ENCODE measurements around the gene TBC1D22A. TPM values are rescaled to one million over a fixed set of nuclear protein-coding genes. Genes with fewer than 3 reads are reported as not detected.

TBC1D22A gene
- total RNA-seq, 1 experiment from 2014 or later: 20.9 TPM

DNA sequence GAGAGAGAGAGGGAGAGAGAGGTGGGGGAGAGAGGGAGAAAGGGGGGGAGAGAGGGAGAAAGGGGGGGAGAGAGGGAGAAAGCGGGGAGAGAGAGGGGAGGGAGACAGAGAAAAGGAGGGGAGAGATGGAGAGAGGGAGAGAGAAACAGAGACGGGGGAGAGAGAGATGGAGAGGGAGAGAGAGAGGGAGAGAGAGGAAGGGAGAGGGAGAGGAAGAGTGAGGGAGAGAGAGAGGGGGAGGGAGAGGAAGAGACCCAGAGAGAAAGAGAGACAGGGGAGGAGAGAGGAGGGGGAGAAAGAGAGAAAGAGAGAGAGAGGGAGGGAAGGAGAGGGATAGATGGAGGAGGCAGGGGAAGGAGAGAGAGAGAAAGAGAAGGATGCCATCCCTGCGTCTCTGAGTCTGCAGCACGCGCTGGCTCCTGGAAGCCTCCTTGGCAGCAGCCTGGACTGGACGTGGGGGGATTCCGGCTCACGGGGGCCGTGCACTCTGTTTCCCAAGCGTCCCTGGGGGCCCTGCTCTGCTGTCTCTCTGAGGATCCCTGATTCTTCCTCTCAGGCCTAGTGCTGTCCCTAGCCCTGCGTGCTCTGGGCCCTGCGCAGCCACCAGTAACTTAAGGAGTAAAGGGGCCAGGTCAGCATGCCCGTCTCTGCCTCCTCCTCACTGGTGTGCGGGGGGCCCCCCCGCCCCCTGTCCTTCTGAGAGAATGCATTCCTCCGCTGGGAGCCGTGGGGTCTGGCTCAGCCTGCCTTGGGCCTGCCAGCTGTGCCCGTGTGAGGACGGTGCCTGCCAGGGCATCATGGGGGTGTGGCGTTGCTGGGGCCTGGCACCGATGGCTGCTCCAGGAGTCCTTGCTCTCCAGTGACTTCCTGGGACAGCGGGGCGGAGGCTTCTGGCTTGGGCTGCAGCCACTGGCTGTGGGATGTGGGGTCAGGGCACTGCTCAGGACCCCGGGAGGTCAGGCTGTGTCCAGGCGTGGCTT is 429.5 kb downstream of the TBC1D22A start:
- ChIA-PET CTCF (no interaction called here), POLR2A (no interaction called here), RAD21 (ENCODE audit: low non-redundant PET in 1 of 2, low total read pairs in 2 of 2, uncharacterized antibody in 2 of 2, unreplicated experiment in 2 of 2) (no interaction called here)
- Histone ChIP-seq H3K9me2 (ENCODE audit: insufficient read depth) (no peaks in the 10 kb centered on the region), H3K4me1 (ENCODE audit: control insufficient read depth in 1 of 2, insufficient read depth in 2 of 2, low read length in 2 of 2) (peaks cover 5 to 11% of the 10 kb centered on the region in 2 experiments; a peak in 3 of 4 replicates), H3K79me2 (ENCODE audit: insufficient read depth, low read length) (no peaks in the 10 kb centered on the region), H3K4me2 (ENCODE audit: low read length) (no peak overlapping the region), H3K36me3 (ENCODE audit: control insufficient read depth in 1 of 2, insufficient read depth in 2 of 2, low read length in 2 of 2) (no peaks in the 10 kb centered on the region), H3K27ac (ENCODE audit: low read depth, low read length) (no peak overlapping the region), H3K9me3 (ENCODE audit: control insufficient read depth in 1 of 2, insufficient read depth in 1 of 2, low read depth in 1 of 2, low read length in 2 of 2) (no peaks in the 10 kb centered on the region), H2AFZ (ENCODE audit: low read depth, low read length, poor library complexity, severe bottlenecking) (no peak overlapping the region), H3K9ac (ENCODE audit: low read length) (no peak overlapping the region), H4K20me1 (ENCODE audit: insufficient read depth) (no peaks in the 10 kb centered on the region), H3K27me3 (ENCODE audit: insufficient read depth, low read length) (no peaks in the 10 kb centered on the region), H3K4me3 (replicated peaks in 1 of 2; ENCODE audit: low read depth in 1 of 2, low read length in 2 of 2) (no peak overlapping the region)
- no TSS peak for BruUV-seq (replicated peaks)
- DNase-seq (ENCODE audit: low read depth, low spot score) (no peak), ATAC-seq (no peak)
- TF ChIP-seq JUND (IDR thresholded peaks at IDR 0.05): no peak
- no peak for TF ChIP-seq SP1 (IDR thresholded peaks at IDR 0.05; ENCODE audit: low read depth)
- TF ChIP-seq SRF (IDR thresholded peaks at IDR 0.05; ENCODE audit: low read depth): no peak
- TF ChIP-seq RAD21 (IDR thresholded peaks at IDR 0.05; ENCODE audit: low read depth): no peak
- TF ChIP-seq, protein P1, sequence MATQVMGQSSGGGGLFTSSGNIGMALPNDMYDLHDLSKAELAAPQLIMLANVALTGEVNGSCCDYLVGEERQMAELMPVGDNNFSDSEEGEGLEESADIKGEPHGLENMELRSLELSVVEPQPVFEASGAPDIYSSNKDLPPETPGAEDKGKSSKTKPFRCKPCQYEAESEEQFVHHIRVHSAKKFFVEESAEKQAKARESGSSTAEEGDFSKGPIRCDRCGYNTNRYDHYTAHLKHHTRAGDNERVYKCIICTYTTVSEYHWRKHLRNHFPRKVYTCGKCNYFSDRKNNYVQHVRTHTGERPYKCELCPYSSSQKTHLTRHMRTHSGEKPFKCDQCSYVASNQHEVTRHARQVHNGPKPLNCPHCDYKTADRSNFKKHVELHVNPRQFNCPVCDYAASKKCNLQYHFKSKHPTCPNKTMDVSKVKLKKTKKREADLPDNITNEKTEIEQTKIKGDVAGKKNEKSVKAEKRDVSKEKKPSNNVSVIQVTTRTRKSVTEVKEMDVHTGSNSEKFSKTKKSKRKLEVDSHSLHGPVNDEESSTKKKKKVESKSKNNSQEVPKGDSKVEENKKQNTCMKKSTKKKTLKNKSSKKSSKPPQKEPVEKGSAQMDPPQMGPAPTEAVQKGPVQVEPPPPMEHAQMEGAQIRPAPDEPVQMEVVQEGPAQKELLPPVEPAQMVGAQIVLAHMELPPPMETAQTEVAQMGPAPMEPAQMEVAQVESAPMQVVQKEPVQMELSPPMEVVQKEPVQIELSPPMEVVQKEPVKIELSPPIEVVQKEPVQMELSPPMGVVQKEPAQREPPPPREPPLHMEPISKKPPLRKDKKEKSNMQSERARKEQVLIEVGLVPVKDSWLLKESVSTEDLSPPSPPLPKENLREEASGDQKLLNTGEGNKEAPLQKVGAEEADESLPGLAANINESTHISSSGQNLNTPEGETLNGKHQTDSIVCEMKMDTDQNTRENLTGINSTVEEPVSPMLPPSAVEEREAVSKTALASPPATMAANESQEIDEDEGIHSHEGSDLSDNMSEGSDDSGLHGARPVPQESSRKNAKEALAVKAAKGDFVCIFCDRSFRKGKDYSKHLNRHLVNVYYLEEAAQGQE (IDR thresholded peaks at IDR 0.05; ENCODE audit: low read depth): no peak
- TF ChIP-seq, protein P2, sequence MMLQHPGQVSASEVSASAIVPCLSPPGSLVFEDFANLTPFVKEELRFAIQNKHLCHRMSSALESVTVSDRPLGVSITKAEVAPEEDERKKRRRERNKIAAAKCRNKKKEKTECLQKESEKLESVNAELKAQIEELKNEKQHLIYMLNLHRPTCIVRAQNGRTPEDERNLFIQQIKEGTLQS (IDR thresholded peaks at IDR 0.05): no peak
- TF ChIP-seq, protein P3, sequence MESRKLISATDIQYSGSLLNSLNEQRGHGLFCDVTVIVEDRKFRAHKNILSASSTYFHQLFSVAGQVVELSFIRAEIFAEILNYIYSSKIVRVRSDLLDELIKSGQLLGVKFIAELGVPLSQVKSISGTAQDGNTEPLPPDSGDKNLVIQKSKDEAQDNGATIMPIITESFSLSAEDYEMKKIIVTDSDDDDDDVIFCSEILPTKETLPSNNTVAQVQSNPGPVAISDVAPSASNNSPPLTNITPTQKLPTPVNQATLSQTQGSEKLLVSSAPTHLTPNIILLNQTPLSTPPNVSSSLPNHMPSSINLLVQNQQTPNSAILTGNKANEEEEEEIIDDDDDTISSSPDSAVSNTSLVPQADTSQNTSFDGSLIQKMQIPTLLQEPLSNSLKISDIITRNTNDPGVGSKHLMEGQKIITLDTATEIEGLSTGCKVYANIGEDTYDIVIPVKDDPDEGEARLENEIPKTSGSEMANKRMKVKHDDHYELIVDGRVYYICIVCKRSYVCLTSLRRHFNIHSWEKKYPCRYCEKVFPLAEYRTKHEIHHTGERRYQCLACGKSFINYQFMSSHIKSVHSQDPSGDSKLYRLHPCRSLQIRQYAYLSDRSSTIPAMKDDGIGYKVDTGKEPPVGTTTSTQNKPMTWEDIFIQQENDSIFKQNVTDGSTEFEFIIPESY (IDR thresholded peaks at IDR 0.05; ENCODE audit: extremely low read depth, insufficient replicate concordance, low read length): no peak
- intact Hi-C loops (cut with micrococcal nuclease): no loop called here
